GM21529 (cell line): ENCODE measurements around the gene SELENOO.
"Not testable (repeated sequence)": the region's sequence is repeated elsewhere in the genome, so short reads cannot be mapped to it uniquely, and the experiment has no call there.

ENCODE experiments used
- ATAC-seq: cut with Tn5 transposase; IDR thresholded peaks from one replicate; pipeline ENCODE4 v1.9.1; 2021; ENCODE audit not compliant: unreplicated experiment

Gene SELENOO

DNA sequence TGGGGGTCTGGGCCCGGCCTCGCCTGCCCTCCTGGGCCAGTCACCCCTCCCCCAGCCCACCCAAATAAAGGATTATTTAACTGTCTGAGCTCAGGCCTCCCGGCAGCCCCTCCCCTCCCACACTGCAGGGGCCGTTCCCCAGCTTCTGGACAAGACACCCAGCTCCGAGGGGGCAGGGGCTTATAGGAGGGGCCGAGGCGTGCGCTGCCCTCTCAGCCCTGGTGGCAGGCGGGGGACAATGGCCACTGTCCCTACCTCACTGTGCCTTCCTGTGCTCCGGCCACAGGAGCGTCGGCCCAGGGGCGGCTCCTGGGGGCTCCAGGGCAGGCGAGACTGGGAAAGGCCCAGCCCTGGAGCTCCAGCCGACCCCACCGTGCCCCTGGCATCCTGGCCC, 2.2 kb upstream of the SELENOO start:
- no peak for ATAC-seq

- ATAC-seq = no peak
Observed at GRCh38 chr22:50199251-50199721, 1.5 kb upstream of the SELENOO start.

- no peak for ATAC-seq
Observed at GRCh38 chr22:50199829-50200460, 866 bp upstream of the SELENOO start.

- ATAC-seq = peak; percentile 24
Observed at GRCh38 chr22:50201191-50202129, 649 bp downstream of the SELENOO start.

- no peak for ATAC-seq
Observed at GRCh38 chr22:50202130-50202666, 1.4 kb downstream of the SELENOO start.

GRCh38 chr22:50203288-50203687, 2.5 kb downstream of the SELENOO start:
- no peak for ATAC-seq

DNA sequence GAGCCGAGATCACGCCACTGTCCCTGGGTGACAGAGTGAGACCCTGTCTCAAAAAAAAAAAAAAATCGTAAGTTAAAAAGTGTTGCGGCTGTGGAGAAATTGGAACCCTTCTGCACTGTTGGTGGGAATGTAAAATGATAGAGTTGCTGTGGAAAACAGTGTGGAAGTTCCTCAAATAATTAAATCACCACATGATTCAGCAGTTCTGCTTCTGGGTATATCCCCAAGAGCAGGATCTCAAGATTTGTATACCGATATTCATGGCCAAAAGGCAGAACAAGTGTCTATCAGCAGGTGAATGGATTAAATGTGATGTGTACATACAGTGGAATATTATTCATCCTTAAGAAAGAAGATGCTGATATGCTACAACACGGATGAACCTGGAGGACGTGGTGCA, 3.8 kb downstream of the SELENOO start:
- ATAC-seq = no peak

DNA sequence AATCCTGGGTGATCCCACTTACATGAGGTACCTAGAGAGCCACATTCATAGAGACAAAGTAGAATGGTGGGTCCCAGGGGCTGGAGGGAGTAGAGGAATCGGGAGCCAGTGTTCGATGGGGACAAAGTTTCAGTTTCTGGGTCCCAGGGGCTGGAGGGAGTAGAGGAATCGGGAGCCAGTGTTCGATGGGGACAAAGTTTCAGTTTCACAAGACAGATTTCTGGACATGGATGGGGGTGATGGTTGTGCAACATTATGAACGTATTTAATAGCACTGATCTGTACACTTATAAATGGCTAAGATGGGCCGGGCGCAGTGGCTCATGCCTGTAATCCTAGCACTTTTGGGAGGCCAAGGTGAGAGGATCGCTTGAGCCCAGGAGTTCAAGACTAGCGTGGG, 4.2 kb downstream of the SELENOO start:
- not testable (repeated sequence) for ATAC-seq

DNA sequence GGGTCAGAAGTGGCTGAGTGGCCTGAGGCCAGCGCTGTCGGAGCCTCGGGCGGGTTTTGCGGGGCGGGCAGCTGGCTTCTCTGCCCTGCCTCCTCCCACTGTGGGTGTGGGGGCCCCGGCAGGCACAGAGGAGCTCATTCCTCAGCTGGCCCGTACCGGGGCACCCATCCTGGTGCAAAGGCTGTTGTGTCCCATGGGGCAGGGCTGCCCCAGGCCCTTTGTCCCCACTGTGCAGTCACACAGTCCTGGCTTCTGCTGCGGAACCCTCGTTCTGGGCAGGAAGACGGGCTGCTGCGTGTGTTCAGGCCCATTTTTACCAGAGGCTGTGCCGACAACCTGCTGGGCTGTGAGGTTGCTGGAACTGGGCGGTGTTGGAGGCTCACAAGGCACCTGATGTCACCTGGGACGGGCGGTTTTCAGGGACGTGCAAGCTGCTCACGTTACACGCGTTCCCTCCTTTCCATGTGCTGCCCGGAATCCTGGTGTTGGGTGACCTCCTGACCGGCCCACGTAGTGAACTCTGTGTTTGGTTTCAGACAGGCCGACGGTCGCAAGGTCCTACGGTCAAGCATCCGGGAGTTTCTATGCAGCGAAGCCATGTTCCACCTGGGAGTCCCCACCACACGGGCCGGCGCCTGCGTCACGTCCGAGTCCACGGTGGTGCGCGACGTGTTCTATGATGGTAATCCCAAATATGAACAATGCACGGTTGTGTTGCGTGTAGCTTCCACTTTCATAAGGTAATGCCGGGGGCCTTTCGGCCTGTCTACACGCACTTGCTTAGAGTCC, 5.2 kb downstream of the SELENOO start:
- ATAC-seq = no peak

DNA sequence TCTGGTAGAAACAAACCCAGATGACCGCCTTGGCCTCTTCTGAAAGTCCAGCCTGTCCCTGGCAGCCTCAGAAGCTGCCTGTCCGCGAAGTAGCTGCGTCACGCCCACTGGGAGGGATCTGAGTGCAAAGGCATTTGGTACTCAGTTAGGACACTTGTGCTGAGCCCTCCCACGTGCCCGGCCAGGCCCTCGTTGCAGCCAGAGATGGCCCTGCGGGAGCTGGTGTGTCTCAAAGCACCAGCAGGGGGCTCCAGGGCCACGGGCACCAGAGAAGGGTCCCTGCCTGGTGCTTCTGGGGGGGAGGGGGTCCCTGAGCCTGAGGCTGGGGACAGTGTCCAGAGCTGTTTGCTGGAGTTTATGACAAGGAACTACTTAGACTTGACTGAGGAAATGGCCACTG, 5.8 kb downstream of the SELENOO start:
- ATAC-seq = no peak

- no peak for ATAC-seq
Observed at GRCh38 chr22:50207383-50208140, 6.8 kb downstream of the SELENOO start.

DNA sequence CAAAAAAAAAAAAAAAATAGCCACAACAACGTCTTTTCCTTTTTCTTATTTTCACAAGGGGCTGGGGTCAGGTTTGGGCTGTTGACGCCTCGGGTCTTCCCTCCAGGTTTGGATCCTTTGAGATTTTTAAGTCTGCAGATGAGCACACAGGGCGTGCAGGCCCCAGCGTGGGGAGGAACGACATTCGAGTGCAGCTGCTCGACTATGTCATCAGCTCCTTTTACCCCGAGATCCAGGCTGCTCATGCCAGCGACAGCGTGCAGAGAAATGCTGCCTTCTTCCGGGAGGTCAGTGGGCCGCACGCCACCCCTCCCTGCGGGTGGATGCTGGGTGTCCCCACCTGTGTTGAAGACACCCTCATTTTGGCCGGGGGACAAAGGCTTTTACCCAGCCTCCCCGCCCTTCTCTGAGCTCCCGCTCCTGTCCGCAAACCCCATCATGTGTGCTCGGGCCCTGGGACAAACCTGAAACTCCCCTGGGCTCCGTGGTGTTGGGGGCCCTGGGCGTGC, 7.7 kb downstream of the SELENOO start:
- no peak for ATAC-seq

- no peak for ATAC-seq
Observed at GRCh38 chr22:50208939-50209892, 8.4 kb downstream of the SELENOO start.

- no peak for ATAC-seq
Observed at GRCh38 chr22:50209893-50210292, 9.1 kb downstream of the SELENOO start.

GRCh38 chr22:50210378-50211139, 9.7 kb downstream of the SELENOO start:
- no peak for ATAC-seq

DNA sequence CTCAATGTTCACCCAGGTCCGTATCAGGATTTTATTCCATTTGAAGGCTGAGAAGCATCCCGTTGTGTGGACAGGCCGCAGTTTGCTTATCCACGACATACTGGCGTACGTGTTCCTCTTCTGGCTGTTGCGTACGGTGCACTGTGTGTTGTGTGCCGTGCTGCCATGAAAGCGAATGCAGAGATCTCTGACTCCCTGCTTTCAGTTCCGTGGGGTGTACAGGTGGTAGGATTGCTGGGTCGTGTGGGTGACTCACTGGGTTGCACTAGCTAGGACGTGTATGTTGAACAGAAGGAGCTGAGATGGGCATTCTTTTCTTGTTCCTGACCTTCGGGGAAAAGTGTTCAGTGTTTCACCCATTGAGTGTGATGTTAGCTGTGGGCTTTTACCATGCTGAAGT, 10.3 kb downstream of the SELENOO start:
- no peak for ATAC-seq

DNA sequence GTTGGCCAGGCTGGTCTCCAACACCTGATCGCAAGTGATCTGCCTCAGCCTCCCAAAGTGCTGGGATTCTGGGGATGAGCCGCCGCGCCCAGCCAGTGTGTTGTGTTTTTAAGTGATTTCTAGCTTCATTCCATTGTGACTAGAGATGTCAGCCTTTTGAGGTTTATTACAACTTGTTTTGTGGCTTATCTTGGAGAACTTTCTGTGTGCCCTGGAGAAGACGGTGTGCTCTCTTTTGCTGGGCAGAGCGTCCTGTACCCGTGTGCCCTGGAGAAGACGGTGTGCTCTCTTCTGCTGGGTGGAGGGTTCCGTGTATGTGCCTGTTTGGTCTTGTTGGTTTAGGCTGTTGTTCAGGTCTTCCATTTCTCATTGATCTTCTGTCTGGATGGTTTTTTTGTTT, 12.5 kb downstream of the SELENOO start:
- ATAC-seq = no peak

- no peak for ATAC-seq
Observed at GRCh38 chr22:50215297-50216054, 14.7 kb downstream of the SELENOO start.
